HG03571 (cell line): ENCODE results near the gene GJD3.

Experiments used
- ATAC-seq: cut with Tn5 transposase; IDR thresholded peaks from one replicate; pipeline ENCODE4 v1.9.1; 2021; ENCODE audit not compliant: unreplicated experiment

GJD3 gene

GRCh38 chr17:40354221-40355122 is 10.1 kb downstream of the GJD3 start:
- no peak for ATAC-seq

- no peak for ATAC-seq
Measured at GRCh38 chr17:40352779-40353394, 11.7 kb downstream of the GJD3 start.

GRCh38 chr17:40352237-40352778 is 12.2 kb downstream of the GJD3 start:
- no peak for ATAC-seq

GRCh38 chr17:40351359-40352236 is 12.9 kb downstream of the GJD3 start:
- no peak for ATAC-seq

GRCh38 chr17:40350689-40351358 is 13.7 kb downstream of the GJD3 start:
- no peak for ATAC-seq

GRCh38 chr17:40349895-40350688 is 14.4 kb downstream of the GJD3 start:
- no peak for ATAC-seq

GRCh38 chr17:40349477-40349894 is 15.1 kb downstream of the GJD3 start:
- no peak for ATAC-seq

- ATAC-seq: no peak
Measured at GRCh38 chr17:40348562-40349476, 15.7 kb downstream of the GJD3 start.

- no peak for ATAC-seq
Measured at GRCh38 chr17:40348136-40348504, 16.4 kb downstream of the GJD3 start.

GRCh38 chr17:40347319-40348135 is 17.0 kb downstream of the GJD3 start:
- no peak for ATAC-seq

GRCh38 chr17:40346765-40347158 is 17.8 kb downstream of the GJD3 start:
- ATAC-seq: no peak

- ATAC-seq: no peak
Measured at GRCh38 chr17:40345994-40346764, 18.4 kb downstream of the GJD3 start.

- no peak for ATAC-seq
Measured at GRCh38 chr17:40345161-40345993, 19.2 kb downstream of the GJD3 start.

GRCh38 chr17:40344421-40345160 is 19.9 kb downstream of the GJD3 start:
- ATAC-seq: no peak

GRCh38 chr17:40343219-40344119 is 21.1 kb downstream of the GJD3 start:
- no peak for ATAC-seq
